ENCODE measurements around the gene DNAJC6. TPM values are rescaled to one million over a fixed set of nuclear protein-coding genes. Genes with fewer than 3 reads are reported as not detected.

Gene DNAJC6
- total RNA-seq, 1 donor from 2014 or later: 4.1 TPM

- H3K36me3 Mint-ChIP-seq: no peaks in the 10 kb centered on the region
- H3K27ac Mint-ChIP-seq: no peak overlapping the region
- H3K27me3 Mint-ChIP-seq: no peaks in the 10 kb centered on the region
- no peak for TF ChIP-seq CTCF (conservative IDR thresholded peaks at IDR 0.05)
- peaks cover 7% of the 10 kb centered on the region for H3K4me1 Mint-ChIP-seq (ENCODE audit: unreplicated experiment)
- H3K4me3 Mint-ChIP-seq: no peak overlapping the region
- H3K9me3 Mint-ChIP-seq: no peaks in the 10 kb centered on the region
- no peak for DNase-seq (ENCODE audit: extremely low spot score, unreplicated experiment)
Measured at GRCh38 chr1:65341381-65341780, 32.0 kb downstream of the DNAJC6 start.

- Mint-ChIP-seq H3K36me3 (no peaks in the 10 kb centered on the region), H3K27ac (no peak overlapping the region), H3K27me3 (no peaks in the 10 kb centered on the region), H3K4me1 (ENCODE audit: unreplicated experiment) (peaks cover 7% of the 10 kb centered on the region), H3K4me3 (no peak overlapping the region), H3K9me3 (no peaks in the 10 kb centered on the region)
- DNase-seq (ENCODE audit: extremely low spot score, unreplicated experiment): no peak
- TF ChIP-seq CTCF (conservative IDR thresholded peaks at IDR 0.05): no peak
Measured at GRCh38 chr1:65343286-65343685, 33.9 kb downstream of the DNAJC6 start.

GRCh38 chr1:65344171-65344814 lies 35.0 kb downstream of the DNAJC6 start:
- Mint-ChIP-seq H3K27me3 (no peaks in the 10 kb centered on the region), H3K27ac (no peak overlapping the region), H3K9me3 (no peaks in the 10 kb centered on the region), H3K36me3 (no peaks in the 10 kb centered on the region), H3K4me1 (ENCODE audit: unreplicated experiment) (peaks cover 7% of the 10 kb centered on the region), H3K4me3 (no peak overlapping the region)
- TF ChIP-seq CTCF (conservative IDR thresholded peaks at IDR 0.05): no peak
- no peak for DNase-seq (ENCODE audit: extremely low spot score, unreplicated experiment)

GRCh38 chr1:65346190-65346589 lies 36.8 kb downstream of the DNAJC6 start:
- Mint-ChIP-seq H3K4me1 (ENCODE audit: unreplicated experiment) (no peaks in the 10 kb centered on the region), H3K4me3 (no peak overlapping the region), H3K27ac (no peak overlapping the region), H3K9me3 (no peaks in the 10 kb centered on the region), H3K36me3 (no peaks in the 10 kb centered on the region), H3K27me3 (no peaks in the 10 kb centered on the region)
- TF ChIP-seq CTCF (conservative IDR thresholded peaks at IDR 0.05): no peak
- no peak for DNase-seq (ENCODE audit: extremely low spot score, unreplicated experiment)

GRCh38 chr1:65355031-65355712 lies 45.8 kb downstream of the DNAJC6 start:
- H3K4me3 Mint-ChIP-seq: no peak overlapping the region
- no peaks in the 10 kb centered on the region for H3K36me3 Mint-ChIP-seq
- peaks cover 5% of the 10 kb centered on the region for H3K4me1 Mint-ChIP-seq (ENCODE audit: unreplicated experiment)
- peaks cover 13% of the 10 kb centered on the region for H3K9me3 Mint-ChIP-seq
- H3K27me3 Mint-ChIP-seq: no peaks in the 10 kb centered on the region
- no peak for DNase-seq (ENCODE audit: extremely low spot score, unreplicated experiment)
- no peak for TF ChIP-seq CTCF (conservative IDR thresholded peaks at IDR 0.05)
- H3K27ac Mint-ChIP-seq: no peak overlapping the region
